ENCODE data around the gene GGPS1. TPM values are rescaled to one million over a fixed set of nuclear protein-coding genes. Genes with fewer than 3 reads are reported as not detected.

GGPS1 gene
- total RNA-seq, 6 donors from 2014 or later = 5.0 to 32.6 (median 25.4) TPM

DNA sequence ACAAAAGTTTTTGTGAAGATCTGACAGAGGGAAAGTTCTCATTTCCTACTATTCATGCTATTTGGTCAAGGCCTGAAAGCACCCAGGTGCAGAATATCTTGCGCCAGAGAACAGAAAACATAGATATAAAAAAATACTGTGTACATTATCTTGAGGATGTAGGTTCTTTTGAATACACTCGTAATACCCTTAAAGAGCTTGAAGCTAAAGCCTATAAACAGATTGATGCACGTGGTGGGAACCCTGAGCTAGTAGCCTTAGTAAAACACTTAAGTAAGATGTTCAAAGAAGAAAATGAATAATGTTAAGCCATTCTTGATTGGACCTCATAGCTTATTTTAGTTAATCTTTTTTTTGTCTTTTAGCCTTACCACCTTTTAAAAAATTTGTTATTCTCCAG lies 14.1 kb downstream of the GGPS1 start:
- no peak for TF ChIP-seq POLR2A (IDR thresholded peaks at IDR 0.05)
- TF ChIP-seq POLR2AphosphoS5 (IDR thresholded peaks at IDR 0.05) = no peak
- no peak for TF ChIP-seq EP300 (IDR thresholded peaks at IDR 0.05)
- TF ChIP-seq, protein P1, sequence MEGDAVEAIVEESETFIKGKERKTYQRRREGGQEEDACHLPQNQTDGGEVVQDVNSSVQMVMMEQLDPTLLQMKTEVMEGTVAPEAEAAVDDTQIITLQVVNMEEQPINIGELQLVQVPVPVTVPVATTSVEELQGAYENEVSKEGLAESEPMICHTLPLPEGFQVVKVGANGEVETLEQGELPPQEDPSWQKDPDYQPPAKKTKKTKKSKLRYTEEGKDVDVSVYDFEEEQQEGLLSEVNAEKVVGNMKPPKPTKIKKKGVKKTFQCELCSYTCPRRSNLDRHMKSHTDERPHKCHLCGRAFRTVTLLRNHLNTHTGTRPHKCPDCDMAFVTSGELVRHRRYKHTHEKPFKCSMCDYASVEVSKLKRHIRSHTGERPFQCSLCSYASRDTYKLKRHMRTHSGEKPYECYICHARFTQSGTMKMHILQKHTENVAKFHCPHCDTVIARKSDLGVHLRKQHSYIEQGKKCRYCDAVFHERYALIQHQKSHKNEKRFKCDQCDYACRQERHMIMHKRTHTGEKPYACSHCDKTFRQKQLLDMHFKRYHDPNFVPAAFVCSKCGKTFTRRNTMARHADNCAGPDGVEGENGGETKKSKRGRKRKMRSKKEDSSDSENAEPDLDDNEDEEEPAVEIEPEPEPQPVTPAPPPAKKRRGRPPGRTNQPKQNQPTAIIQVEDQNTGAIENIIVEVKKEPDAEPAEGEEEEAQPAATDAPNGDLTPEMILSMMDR (IDR thresholded peaks at IDR 0.05) = no peak
- DNase-seq = no peak
- H3K27me3 ChIP-seq = no peaks in the 10 kb centered on the region
- H3K4me1 ChIP-seq = peaks cover 0 to 3% (median 0%) of the 10 kb centered on the region in 4 donors
- H3K36me3 ChIP-seq = peaks cover 0 to 44% (median 24%) of the 10 kb centered on the region in 4 donors
- no peak for ATAC-seq (ENCODE audit: low FRiP score in 2 of 2)
- H3K9me3 ChIP-seq = no peaks in the 10 kb centered on the region
- no peak overlapping the region for H3K4me3 ChIP-seq
- H3K27ac ChIP-seq = no peak overlapping the region
- 95 to 97% methylated on average over 3 of the region's 3 CpGs for WGBS, 2 donors

DNA sequence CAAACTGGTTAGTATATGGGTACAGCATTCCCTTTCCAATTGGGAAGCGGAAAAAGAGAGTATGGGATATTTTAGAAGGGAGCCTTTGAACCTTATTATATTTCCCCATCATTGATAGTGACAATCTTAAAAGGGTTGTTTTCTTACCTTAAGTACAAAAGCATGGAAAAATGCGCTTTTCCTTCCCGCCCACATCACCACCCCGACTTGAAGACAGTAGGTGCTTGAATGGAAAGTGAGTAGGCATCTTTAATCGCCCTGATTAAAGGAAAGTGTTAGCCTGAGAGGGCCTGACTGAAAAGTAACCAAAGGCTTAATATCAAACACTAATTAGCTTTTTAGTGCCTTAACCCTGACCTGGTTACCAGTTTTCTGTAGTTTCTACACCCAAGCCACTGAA lies 15.4 kb downstream of the GGPS1 start:
- no peak overlapping the region for H3K27ac ChIP-seq
- no peaks in the 10 kb centered on the region for H3K9me3 ChIP-seq

DNA sequence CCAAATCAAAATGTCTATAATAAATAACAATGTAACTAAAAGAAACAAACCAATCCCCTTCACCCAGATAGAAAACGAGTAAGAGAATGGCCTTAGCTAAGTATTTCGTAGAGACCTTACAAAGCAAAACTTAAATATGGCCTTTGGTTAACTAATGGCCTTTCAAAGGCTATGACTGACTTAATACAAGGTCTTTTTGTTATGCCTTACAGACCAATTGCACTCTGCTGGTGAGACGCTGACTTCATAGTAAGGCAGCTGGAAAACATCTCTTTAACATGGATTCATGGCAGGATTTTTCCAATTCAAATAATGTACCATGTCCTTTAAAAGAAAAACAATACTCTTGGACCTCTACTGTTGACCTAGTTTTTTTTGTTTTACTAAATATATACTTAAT lies 23.1 kb downstream of the GGPS1 start:
- ATAC-seq (ENCODE audit: low FRiP score in 2 of 2) (no peak), DNase-seq (no peak)
- no peaks in the 10 kb centered on the region for H3K4me1 ChIP-seq
- no peak overlapping the region for H3K27ac ChIP-seq
- no peaks in the 10 kb centered on the region for H3K9me3 ChIP-seq
- H3K36me3 ChIP-seq = peaks cover 0 to under 1% (median 0%) of the 10 kb centered on the region in 4 donors
- no peaks in the 10 kb centered on the region for H3K27me3 ChIP-seq
- TF ChIP-seq POLR2AphosphoS5 (IDR thresholded peaks at IDR 0.05) (no peak), POLR2A (IDR thresholded peaks at IDR 0.05) (no peak), EP300 (IDR thresholded peaks at IDR 0.05) (no peak)
- TF ChIP-seq, protein P1 (IDR thresholded peaks at IDR 0.05) = no peak
- WGBS, 2 donors = 87 to 95% methylated on average over 3 of the region's 3 CpGs
- H3K4me3 ChIP-seq = no peak overlapping the region

More for the DNA sequence above, 15.4 kb downstream of the GGPS1 start:
- WGBS, 2 donors = 94 to 97% methylated on average over 5 of the region's 5 CpGs
- TF ChIP-seq, protein P1 (IDR thresholded peaks at IDR 0.05) = no peak
- TF ChIP-seq EP300 (IDR thresholded peaks at IDR 0.05) (no peak), POLR2A (IDR thresholded peaks at IDR 0.05) (no peak), POLR2AphosphoS5 (IDR thresholded peaks at IDR 0.05) (no peak)
- no peaks in the 10 kb centered on the region for H3K4me1 ChIP-seq
- ATAC-seq (ENCODE audit: low FRiP score in 2 of 2) (no peak), DNase-seq (no peak)
- H3K27me3 ChIP-seq = no peaks in the 10 kb centered on the region
- no peak overlapping the region for H3K4me3 ChIP-seq
- peaks cover 0 to 35% (median 22%) of the 10 kb centered on the region in 4 donors for H3K36me3 ChIP-seq

DNA sequence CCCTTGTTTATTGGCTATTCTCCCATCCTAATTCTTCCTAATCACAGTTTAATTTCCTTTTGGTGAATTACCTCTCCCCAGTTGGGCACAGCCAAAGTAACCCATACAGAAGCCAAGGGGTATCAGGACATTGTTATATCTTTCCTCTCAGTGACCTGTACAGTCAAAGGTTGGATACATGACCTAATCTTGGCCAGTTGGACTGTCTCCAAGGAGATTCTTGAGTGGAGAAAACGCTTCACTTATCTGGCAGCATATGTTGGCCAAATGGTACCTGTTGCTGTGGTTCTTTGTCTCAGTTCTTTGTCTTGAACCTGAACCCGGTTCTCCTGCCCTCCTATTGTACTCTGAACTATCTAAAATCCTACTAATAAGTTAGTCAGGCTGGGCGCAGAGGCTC lies 23.5 kb downstream of the GGPS1 start:
- no peak overlapping the region for H3K4me3 ChIP-seq

More for the DNA sequence above, 23.5 kb downstream of the GGPS1 start:
- Histone ChIP-seq H3K27ac (no peak overlapping the region), H3K9me3 (no peaks in the 10 kb centered on the region), H3K36me3 (no peaks in the 10 kb centered on the region), H3K27me3 (no peaks in the 10 kb centered on the region), H3K4me1 (no peaks in the 10 kb centered on the region)
- ATAC-seq (ENCODE audit: low FRiP score in 2 of 2) (no peak), DNase-seq (no peak)
- WGBS, 2 donors = 80 to 84% methylated on average over 3 of the region's 3 CpGs
- no peak for TF ChIP-seq POLR2A (IDR thresholded peaks at IDR 0.05)
- no peak for TF ChIP-seq EP300 (IDR thresholded peaks at IDR 0.05)
- no peak for TF ChIP-seq POLR2AphosphoS5 (IDR thresholded peaks at IDR 0.05)
- TF ChIP-seq, protein P1 (IDR thresholded peaks at IDR 0.05) = no peak
